IPS DF 19.7 (cell line): Measurements from ENCODE around the gene FOXP3.

ENCODE experiments used
- DNase-seq: peaks from one replicate; pipeline ENCODE4 v3.0.0-alpha.2; 2013; ENCODE audit warnings: low read depth, low spot score

The FOXP3 gene

DNA sequence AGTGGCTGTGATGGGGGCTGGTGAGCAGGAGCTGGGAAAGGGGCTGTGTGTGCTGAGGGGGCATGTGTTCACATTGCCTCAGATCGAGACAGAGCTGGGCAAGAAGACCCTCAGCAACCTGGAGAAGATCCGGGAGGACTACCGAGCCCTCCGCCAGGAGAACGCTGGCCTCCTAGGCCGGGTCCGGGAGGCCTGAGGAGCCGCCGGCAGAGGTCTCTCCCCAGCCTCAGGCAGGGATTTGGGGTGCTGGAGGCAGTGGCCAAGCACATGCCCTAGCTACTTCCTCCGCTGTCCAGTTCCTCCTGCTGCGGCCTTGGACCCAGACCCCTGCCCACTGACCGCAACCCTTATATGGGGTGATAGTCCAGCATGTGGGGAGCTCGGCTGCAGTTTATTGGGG is 14.4 kb downstream of the FOXP3 start:
- DNase-seq = no peak

DNA sequence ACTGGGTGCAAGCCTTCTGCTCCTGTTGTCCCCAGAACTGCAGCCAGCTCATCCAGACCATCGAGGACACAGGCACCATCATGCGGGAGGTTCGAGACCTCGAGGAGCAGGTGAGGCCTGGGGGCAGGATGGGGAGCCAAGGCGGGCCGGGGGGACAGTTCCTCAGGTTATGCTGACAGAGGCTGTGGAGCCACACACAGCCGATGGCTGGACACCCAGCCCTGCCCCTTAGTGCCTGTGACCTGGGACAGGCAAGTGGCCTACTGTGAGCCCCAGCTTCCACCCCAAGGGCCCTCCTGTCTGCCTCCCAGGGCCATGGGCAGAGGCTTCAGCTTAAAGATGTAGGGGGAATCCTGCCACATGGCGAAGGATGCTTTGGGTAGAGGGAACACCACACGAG is 14.9 kb downstream of the FOXP3 start:
- no peak for DNase-seq

DNA sequence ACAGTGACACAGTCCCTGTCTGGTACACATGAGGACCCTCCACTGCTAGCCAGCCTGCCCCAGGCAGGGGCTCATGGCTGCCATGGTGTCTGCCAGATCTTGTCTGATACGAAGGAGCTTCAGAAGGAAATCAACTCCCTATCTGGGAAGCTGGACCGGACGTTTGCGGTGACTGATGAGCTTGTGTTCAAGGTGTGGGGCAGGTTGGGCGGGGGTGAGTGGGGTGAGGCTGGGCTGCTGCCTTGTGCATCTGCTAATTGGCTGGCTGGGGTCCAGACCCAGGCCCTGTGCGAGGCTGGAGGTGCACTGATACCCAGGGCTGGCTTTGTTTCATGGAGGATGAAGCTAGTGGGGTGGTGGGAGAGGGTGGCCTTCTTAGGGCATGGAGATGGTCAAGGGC is 15.4 kb downstream of the FOXP3 start:
- DNase-seq = no peak

DNA sequence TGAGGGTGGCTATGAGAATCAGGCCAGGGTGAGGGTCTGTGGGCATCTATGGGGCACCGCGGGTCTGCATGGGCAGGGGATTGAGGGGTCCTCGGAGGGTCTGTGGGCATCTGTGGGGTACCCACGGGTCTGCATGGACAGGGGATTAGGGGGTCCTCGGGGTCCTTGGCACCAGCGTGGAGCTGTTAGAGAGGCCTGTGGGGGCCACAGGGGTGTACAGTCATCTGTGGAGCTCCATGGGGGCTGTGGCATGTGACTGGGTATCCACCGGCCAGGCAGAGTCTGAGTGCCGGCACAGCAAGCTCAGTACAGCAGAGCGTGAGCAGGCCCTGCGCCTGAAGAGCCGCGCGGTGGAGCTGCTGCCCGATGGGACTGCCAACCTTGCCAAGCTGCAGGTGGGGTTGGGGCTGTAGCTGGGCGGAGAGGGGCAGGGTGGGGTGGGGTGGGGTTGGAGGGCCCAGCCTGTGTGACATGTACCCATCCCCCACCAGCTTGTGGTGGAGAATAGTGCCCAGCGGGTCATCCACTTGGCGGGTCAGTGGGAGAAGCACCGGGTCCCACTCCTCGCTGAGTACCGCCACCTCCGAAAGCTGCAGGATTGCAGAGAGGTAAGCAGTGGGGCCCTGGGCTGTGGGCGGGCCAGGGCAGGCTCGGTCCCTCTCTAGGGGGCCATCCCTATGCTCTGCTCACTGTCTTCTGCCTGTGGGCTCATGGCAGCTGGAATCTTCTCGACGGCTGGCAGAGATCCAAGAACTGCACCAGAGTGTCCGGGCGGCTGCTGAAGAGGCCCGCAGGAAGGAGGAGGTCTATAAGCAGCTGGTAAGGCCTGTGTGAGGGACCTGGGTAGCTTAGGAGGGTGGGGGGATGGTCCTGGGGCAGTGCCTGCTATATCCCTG is 16.3 kb downstream of the FOXP3 start:
- no peak for DNase-seq

DNA sequence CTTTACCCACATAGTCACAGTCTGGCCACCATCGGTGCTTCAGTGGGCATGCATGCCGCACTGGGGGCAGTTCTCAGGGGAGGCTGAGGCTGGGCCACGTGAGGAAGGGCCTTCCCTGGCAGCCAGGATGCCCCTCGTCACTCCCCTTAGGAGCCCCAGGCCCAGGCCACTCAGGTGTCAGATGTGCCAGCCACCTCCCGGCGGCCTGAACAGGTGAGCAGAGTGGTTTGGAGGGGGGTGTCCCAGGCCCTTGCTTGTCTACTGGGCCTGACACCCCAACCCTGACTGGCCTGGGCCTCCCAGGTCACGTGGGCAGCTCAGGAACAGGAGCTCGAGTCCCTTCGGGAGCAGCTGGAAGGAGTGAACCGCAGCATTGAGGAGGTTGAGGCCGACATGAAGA is 17.2 kb downstream of the FOXP3 start:
- no peak for DNase-seq

GRCh38 chrX:49246541-49246940 is 18.0 kb downstream of the FOXP3 start:
- no peak for DNase-seq

DNA sequence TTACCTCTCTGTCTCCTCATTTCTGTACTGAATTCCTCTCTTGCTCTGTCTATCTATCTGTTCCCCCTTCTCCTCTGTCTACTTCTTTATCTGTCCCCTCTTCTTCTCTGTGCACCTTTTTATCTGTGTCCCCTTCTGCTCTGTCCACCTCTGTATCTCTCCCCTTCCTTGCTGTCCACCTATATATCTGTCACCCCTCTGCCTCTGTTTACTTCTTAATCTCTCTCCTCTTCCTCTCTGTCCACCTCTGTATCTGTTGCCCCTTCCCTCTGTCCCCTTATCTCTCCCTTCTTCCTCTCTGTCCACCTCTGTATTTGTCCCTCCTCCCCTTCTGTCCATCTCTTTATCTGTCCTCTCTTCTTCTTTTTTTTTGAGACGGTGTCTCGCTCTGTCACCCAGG is 20.3 kb downstream of the FOXP3 start:
- no peak for DNase-seq

DNA sequence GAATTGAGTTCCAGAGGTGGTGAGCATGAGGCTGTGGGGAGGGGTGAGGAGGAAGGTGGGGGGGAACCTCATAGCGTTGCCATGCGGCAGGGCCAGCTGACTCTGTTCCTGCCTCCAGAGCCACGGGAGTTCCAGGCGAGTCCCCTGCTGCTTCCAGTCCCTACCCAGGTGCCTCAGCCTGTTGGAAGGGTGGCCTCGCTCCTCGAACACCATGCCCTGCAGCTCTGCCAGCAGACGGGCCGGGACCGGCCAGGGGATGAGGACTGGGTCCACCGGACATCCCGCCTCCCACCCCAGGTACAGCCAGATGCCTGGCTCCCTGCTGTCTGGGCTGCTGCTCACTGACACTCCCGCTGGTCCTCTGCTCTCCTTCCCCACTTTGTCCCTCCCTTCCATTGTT is 21.3 kb downstream of the FOXP3 start:
- DNase-seq = no peak

DNA sequence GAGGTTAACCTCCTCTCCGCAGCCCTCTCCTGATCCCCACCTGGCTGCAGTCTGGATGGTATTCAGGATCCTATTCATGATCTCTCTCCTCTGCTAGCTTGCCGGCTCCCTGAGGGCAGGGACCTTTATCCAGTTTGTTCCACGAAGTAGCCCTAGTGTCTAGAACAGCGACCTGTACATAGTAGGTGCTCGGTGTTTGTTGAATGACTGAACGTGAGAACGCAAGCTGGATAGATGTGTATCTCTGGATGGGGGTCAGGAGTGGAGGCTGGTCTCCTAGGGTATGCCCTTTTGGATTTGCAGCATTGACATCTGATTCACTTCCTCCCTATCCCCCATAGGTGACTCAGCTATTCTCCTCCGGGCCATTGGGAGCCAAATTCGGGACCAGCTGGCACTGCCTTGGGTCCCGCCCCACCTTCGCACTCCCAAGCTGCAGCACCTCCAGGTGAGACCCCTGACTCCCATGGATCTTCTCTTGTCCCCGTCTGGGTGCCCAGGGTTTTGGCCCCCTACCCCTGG is 21.9 kb downstream of the FOXP3 start:
- no peak for DNase-seq

- DNase-seq = no peak
These were observed 25.8 kb downstream of the FOXP3 start for GRCh38 chrX:49238735-49239134.

DNA sequence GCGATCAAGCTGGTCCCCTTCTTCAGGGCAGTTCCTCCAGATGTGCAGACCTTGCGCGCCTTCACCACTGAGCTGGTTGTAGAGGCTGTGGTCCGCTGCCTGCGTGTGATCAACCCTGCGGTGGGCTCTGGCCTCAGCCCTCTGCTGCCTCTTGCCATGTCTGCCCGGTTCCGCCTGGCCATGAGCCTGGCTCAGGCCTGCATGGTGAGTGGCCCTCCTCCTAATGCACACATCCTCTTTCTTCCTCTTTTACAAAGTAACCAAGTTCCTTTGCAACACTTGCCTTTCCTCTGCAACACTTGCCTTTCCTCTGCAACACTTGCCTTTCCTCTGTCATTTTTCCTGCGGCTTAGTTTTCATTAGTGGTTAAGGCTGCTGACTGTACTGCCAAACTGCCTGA is 27.4 kb downstream of the FOXP3 start:
- DNase-seq = no peak

DNA sequence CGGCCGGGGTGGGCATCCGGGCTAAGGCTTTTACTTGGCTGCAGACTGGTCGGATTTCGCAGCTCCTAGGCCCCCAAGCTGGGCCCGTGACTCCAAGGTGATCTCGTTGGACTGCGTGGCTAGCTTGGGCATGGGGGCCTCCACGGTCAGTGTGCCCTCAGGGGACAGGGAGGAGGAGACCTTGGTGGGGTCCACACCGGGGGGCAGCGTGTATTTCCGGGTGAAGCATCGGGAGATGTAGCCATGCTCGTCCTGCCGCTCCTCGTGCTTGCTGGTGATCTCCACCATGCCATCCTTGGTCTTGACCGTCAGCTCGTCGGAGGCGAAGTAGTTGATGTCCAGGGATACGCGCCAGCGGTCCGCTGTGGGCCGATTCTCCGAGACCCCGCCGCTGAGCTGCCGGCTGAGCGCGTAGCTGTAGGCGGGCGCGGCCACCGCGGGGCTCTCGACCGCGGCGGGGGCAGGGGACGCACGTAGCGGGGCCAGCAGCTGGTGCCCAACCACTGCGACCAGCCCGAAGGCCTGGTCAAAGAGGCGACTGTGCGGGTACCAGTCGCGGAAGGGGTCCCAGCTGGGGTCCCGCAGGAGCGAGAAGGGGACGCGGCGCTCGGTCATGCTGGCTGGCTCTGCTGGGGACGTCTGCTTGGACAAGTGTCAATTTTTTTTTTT is 30.5 kb downstream of the FOXP3 start:
- DNase-seq = no peak

DNA sequence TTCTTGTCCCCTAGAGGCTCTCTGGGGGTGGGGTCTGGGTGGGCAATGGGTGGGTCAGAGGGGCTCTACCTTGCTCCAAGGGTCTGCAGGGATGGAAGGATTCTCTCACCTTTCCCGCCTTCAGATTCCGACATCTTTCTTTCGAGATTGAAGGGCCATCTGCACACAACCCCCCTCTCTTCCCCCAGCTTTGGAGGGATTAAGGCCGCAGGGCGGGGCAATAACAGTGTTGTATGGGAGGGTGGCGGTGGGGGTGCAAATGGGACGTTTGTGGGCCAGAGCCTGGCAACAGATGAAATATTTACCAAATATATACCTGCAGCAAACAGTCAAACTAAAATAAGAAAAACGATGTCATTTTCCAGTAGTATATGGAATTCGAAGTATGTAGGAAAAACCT is 31.3 kb downstream of the FOXP3 start, which contains the start of gene CACNA1F:
TSS of gene CACNA1F (minus strand) at position 165 of the 400 bp plus-strand sequence. CDS start at position 134, 31 bp downstream.
- DNase-seq = no peak

DNA sequence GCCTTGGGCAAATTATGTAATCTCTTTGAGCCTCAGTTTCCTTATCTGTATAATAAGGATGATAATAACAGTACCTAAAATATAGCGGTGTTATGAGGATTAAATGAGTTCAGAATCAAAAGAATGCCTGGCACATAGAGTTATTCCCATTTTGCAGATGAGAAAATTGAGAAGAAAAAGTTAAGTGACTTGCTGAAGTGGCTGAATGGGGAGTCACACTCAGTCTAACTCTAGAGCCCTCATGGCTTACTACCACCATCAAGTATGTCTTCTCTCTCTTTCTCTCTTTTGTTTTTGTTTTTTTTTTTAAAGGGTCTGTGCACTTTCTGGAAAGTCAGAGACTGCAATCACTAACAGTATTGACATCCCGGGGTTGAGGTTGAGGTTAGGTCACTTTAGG is 32.0 kb downstream of the FOXP3 start:
- DNase-seq = no peak

DNA sequence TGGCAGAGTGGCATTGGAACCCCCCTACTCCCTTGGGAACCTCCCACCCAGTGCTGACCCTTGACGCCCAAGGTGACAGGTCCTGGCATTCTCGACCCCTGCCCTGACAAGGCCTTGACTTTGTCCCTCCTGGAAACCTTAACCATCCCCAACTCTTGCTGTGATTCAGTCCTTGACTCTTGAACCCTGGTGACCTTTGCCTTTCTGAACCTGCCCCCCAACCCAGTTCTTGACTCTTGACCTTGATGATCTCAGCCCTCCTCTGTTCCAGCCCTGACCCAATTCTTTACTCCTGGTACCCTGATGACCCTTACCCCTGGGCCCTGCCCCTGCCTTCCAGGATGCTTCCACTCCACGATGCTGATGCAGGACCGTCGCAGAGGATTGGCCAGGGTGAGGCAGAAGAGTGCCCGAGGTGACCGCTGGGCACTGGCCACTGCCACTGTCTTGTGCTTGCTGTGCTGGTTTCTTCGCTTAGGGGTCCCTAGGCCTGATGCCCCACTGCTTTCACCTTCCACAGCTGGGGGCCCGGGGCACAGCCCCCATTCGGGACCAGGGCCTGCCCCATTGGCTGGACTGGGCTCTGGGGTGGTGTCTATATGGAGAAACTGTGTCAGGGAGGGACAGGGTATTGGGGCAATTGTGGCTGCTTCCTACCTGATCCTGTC is 33.0 kb downstream of the FOXP3 start:
- DNase-seq = no peak

DNA sequence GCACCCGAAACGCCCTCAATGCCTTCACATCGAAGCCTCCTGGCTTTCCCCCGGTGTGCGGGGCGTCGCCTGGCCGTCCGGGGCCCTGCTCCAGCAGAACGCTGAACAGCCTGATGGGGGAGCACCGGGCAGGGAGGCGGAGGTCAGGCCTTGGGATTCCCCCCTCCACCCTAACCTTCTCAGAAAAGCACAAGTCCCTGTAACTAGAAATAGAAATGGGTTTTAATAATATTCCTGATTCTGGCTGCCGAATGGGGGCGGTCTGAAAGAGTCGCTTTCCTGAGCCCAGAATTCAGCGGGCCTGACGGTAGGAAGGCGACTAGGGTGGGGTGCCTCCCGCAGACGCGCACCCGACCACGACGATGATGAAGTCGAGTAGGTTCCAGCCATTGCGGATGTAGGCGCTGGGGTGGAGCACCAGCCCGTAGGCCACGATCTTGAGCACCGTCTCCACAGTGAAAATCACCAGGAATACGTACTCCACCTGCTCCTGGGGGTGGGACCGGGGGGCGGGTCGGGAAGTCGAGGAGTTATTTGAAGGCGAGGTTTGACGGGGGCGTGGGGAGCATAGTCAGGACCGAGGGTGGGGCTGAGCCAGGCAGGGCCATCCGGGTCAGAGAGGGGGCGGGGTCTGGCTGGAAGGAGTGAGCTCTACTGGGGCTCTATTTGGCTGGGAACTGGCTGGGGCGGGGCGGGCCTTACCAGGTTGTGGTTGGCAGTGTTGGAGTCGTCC is 33.8 kb downstream of the FOXP3 start:
- DNase-seq = no peak

DNA sequence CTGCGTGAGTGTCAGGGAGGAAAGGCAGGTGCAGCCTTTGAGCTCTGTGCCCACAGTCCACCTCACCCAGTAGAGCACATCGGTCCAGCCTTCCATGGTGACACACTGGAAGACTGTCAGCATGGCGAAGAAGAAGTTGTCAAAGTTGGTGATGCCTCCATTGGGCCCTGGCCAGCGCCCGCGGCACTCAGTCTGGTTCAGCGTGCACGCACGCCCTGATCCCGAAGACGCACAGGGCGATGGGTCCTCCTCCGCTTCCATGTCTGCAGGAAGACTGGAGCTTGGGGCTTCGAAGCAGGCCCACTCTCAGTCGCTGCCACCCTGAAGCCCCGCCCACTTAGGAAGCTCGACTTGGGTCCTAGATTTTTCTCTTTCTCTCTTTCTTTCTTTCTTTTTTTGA is 36.3 kb downstream of the FOXP3 start:
- no peak for DNase-seq

GRCh38 chrX:49227726-49228125 is 36.8 kb downstream of the FOXP3 start:
- no peak for DNase-seq

DNA sequence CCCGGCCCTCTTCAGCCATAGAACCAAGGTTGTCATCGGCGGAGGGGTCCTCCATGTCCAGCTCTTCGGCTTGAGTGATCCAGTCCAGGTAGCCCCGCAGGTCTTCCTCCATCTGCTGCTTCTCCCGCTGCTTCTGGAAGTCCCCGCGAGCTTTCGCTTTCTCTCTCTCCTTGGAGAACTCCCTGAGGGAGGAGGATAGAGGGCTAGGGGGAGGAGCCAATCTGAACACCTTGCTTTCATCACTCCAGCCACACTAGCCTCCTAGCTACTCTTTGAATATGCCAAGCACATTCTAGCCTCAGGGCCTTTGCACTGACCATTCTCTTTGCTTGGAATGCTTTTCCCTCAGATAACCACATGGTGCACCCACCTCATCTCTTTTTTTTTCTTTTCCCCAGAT is 37.6 kb downstream of the FOXP3 start:
- DNase-seq = no peak

DNA sequence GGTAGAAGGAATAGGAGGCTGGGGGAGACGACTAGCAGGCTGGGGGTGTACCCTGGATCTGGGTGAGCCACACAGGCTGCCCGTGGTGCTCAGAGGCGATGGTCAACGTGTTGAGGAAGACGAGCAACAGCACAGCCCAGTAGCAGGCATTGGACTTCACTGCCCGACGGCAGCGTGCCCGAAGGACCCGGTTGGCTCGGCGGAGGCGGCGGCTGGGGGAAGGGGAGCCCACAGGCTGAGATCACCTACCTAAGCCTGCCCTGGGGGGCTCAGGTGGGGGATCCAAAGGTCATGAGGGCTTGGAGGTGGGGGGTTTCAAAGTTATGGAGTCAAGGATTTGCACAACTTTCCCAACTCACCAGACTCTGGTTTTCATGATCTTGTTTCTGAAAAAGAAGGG is 38.7 kb downstream of the FOXP3 start:
- DNase-seq = no peak

DNA sequence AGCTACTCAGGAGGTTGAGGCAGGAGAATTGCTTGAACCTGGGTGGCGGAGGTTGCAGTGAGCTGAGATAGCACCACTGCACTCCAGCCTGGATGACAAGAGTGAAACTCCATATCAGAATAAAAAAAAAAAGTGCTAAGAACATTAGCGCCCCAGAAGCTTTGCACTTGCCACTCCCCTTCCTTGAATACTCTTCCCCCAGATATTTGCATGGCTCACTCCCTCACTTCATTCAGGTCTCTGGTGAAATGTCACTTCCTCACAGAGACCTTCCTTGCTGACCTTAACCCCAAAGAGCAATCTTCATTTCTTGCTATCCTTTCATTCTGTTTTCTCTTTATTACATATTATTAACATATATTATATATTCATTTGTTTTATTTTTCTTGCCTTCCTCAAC is 42.6 kb downstream of the FOXP3 start:
- DNase-seq = no peak

GRCh38 chrX:49220100-49220499 is 44.4 kb downstream of the FOXP3 start:
- no peak for DNase-seq
